HEK293 (cell line): Measurements from ENCODE around the gene PLA2G4C.

Experiments used
- CTCF ChIP-seq: fragments of 450-650 bp; formaldehyde crosslinking; IDR thresholded peaks from 2 replicates; pipeline ENCODE4 v1.5.1; 2016; ENCODE audit warnings: missing biosample characterization, missing genetic modification characterization
- REST ChIP-seq: fragments of 450-650 bp; formaldehyde crosslinking; IDR thresholded peaks from 2 replicates; pipeline ENCODE4 v1.5.1; 2016; ENCODE audit warnings: missing biosample characterization, missing genetic modification characterization
- SCRT2 ChIP-seq: fragments of 450-650 bp; formaldehyde crosslinking; IDR thresholded peaks from 2 replicates; pipeline ENCODE4 v1.5.1; 2016; ENCODE audit warnings: missing biosample characterization, missing genetic modification characterization
- TCF7L2 ChIP-seq: IDR thresholded peaks from 2 replicates; pipeline ENCODE4 v1.6.1; 2011; ENCODE audit warnings: low read depth, mild to moderate bottlenecking, inconsistent platforms, low read length, moderate library complexity, borderline replicate concordance
- ZBTB20 ChIP-seq: fragments of 450-650 bp; formaldehyde crosslinking; IDR thresholded peaks from 2 replicates; pipeline ENCODE4 v1.5.1; 2016; ENCODE audit warnings: missing biosample characterization, missing genetic modification characterization
- ZNF121 ChIP-seq: fragments of 450-650 bp; formaldehyde crosslinking; IDR thresholded peaks from 2 replicates; pipeline ENCODE4 v1.5.1; 2016; ENCODE audit warnings: missing biosample characterization, missing genetic modification characterization
- ZNF19 ChIP-seq: fragments of 450-650 bp; formaldehyde crosslinking; IDR thresholded peaks from 2 replicates; pipeline ENCODE4; 2016; ENCODE audit warnings: missing biosample characterization, missing genetic modification characterization, low read depth
- ZNF394 ChIP-seq: fragments of 450-650 bp; formaldehyde crosslinking; IDR thresholded peaks from 2 replicates; pipeline ENCODE4 v1.5.1; 2016; ENCODE audit warnings: missing biosample characterization, missing genetic modification characterization, mild to moderate bottlenecking, moderate library complexity, borderline replicate concordance
- ZNF521 ChIP-seq: fragments of 450-650 bp; formaldehyde crosslinking; IDR thresholded peaks from 2 replicates; pipeline ENCODE4 v1.5.1; 2017; ENCODE audit warnings: missing biosample characterization, mild to moderate bottlenecking, missing genetic modification characterization
- ZNF704 ChIP-seq: fragments of 450-650 bp; formaldehyde crosslinking; IDR thresholded peaks from 2 replicates; pipeline ENCODE4 v1.5.1; 2016; ENCODE audit warnings: missing biosample characterization, missing genetic modification characterization
- ZNF768 ChIP-seq: fragments of 450-650 bp; formaldehyde crosslinking; IDR thresholded peaks from 2 replicates; pipeline ENCODE4 v1.5.1; 2018; ENCODE audit warnings: missing biosample characterization, mild to moderate bottlenecking, missing genetic modification characterization

- TF ChIP-seq SCRT2 (tag by site-specific recombination) (no peak), ZNF121 (tag by site-specific recombination) (no peak), ZNF19 (tag by site-specific recombination) (no peak), ZNF768 (tag by site-specific recombination) (no peak), ZNF704 (no peak), ZNF521 (tag by site-specific recombination) (no peak), REST (tag by site-specific recombination) (no peak), CTCF (tag by site-specific recombination) (no peak), ZNF394 (tag by site-specific recombination) (no peak), ZBTB20 (tag by site-specific recombination) (no peak), TCF7L2 (no peak)
Observed at GRCh38 chr19:48030073-48030472, 80.5 kb downstream of the PLA2G4C start.
